Liver (tissue), 9 donors: ENCODE results near the gene RBM6. TPM values are rescaled to one million over a fixed set of nuclear protein-coding genes. Genes with fewer than 3 reads are reported as not detected.

Source experiments
- DNase-seq: peaks from one replicate; pipeline ENCODE4 v3.0.0-alpha.2; 2017; ENCODE audit warnings: low spot score
- H3K27ac ChIP-seq, 2 donors: one replicate each; pipeline ENCODE4 v1.7.0; 2013; ENCODE audit warnings: inconsistent platforms in 2 of 2, low read length in 2 of 2, control low read depth in 1 of 2, low read depth in 1 of 2, mild to moderate bottlenecking in 1 of 2
- H3K27me3 ChIP-seq, 4 donors: one replicate each; pipeline versions ENCODE4 v1.6.1 to v1.7.0; 2013; ENCODE audit warnings: low read length in 3 of 4, inconsistent platforms in 1 of 4, mild to moderate bottlenecking in 1 of 4, moderate library complexity in 1 of 4; ENCODE audit not compliant: control insufficient read depth in 4 of 4, insufficient read depth in 4 of 4
- H3K36me3 ChIP-seq, 4 donors: one replicate each; pipeline versions ENCODE4 v1.6.1 to v1.7.0; 2013; ENCODE audit warnings: low read length in 3 of 4, mild to moderate bottlenecking in 3 of 4, low read depth in 1 of 4, moderate library complexity in 1 of 4; ENCODE audit not compliant: control insufficient read depth in 4 of 4, insufficient read depth in 3 of 4
- H3K4me1 ChIP-seq, 4 donors: one replicate each; pipeline versions ENCODE4 v1.6.1 to v1.7.0; 2013; ENCODE audit warnings: low read length in 3 of 4, mild to moderate bottlenecking in 3 of 4, moderate library complexity in 1 of 4; ENCODE audit not compliant: control insufficient read depth in 4 of 4, insufficient read depth in 4 of 4
- H3K4me3 ChIP-seq, 3 donors: one replicate each; pipeline versions ENCODE4 v1.6.1 to v1.7.0; 2013; ENCODE audit warnings: low read length in 3 of 3, control low read depth in 1 of 3, low read depth in 1 of 3, mild to moderate bottlenecking in 1 of 3
- H3K9ac ChIP-seq, 2 donors: one replicate each; pipeline ENCODE4 v1.7.0; 2013; ENCODE audit warnings: low read length in 2 of 2, mild to moderate bottlenecking in 2 of 2, moderate library complexity in 2 of 2, control low read depth in 1 of 2, low read depth in 1 of 2
- H3K9me3 ChIP-seq, 4 donors: one replicate each; pipeline versions ENCODE4 v1.6.1 to v1.7.0; 2013; ENCODE audit warnings: low read length in 3 of 4; ENCODE audit not compliant: control insufficient read depth in 4 of 4
- ATF3 ChIP-seq: IDR thresholded peaks from 2 replicates; pipeline ENCODE4 v1.6.1; 2016; ENCODE audit warnings: antibody characterized with exemption
- CTCF ChIP-seq: fragments of 150-350 bp; IDR thresholded peaks from 2 replicates; pipeline ENCODE4 v1.5.1; 2017; ENCODE audit warnings: improper control_type of control experiment, low read depth, low read length; ENCODE audit not compliant: missing input control
- EGR1 ChIP-seq, 2 donors: IDR thresholded peaks; 2 replicates each; pipeline ENCODE4 v1.6.1; 2016 to 2018; ENCODE audit warnings: antibody characterized with exemption in 2 of 2, low read depth in 2 of 2
- FOXA1 ChIP-seq: IDR thresholded peaks from 2 replicates; pipeline ENCODE4 v1.6.1; 2016; ENCODE audit warnings: antibody characterized with exemption
- FOXA2 ChIP-seq: IDR thresholded peaks from 2 replicates; pipeline ENCODE4 v1.6.1; 2016; ENCODE audit warnings: antibody characterized with exemption
- GABPA ChIP-seq, 2 donors: IDR thresholded peaks in 1 of 2; conservative IDR thresholded peaks in 1 of 2; 2 replicates each; pipeline ENCODE4 v1.6.1; 2016; ENCODE audit warnings: antibody characterized with exemption in 2 of 2, mild to moderate bottlenecking in 1 of 2, moderate library complexity in 1 of 2
- HNF4A ChIP-seq, 2 donors: conservative IDR thresholded peaks; 2 replicates each; pipeline ENCODE4 v1.6.1; 2016; ENCODE audit warnings: antibody characterized with exemption in 2 of 2, mild to moderate bottlenecking in 2 of 2
- HNF4G ChIP-seq: IDR thresholded peaks from 2 replicates; pipeline ENCODE4 v1.6.1; 2016; ENCODE audit warnings: antibody characterized with exemption
- JUND ChIP-seq, 2 donors: IDR thresholded peaks; 2 replicates each; pipeline ENCODE4 v1.6.1; 2016; ENCODE audit warnings: antibody characterized with exemption in 2 of 2
- MAX ChIP-seq: IDR thresholded peaks from 2 replicates; pipeline ENCODE4 v1.6.1; 2016; ENCODE audit warnings: antibody characterized with exemption
- NR2F2 ChIP-seq: IDR thresholded peaks from 2 replicates; pipeline ENCODE4 v1.6.1; 2016; ENCODE audit warnings: antibody characterized with exemption
- RAD21 ChIP-seq, 2 donors: IDR thresholded peaks; 2 replicates each; pipeline ENCODE4 v1.6.1; 2016; ENCODE audit warnings: antibody characterized with exemption in 2 of 2, mild to moderate bottlenecking in 2 of 2
- REST ChIP-seq: IDR thresholded peaks from 2 replicates; pipeline ENCODE4 v1.6.1; 2016; ENCODE audit warnings: antibody characterized with exemption, mild to moderate bottlenecking
- RXRA ChIP-seq, 2 donors: IDR thresholded peaks; 2 replicates each; pipeline ENCODE4 v1.6.1; 2017 to 2018; ENCODE audit warnings: antibody characterized with exemption in 2 of 2, mild to moderate bottlenecking in 1 of 2
- SP1 ChIP-seq: IDR thresholded peaks from 2 replicates; pipeline ENCODE4 v1.6.1; 2018; ENCODE audit warnings: antibody characterized with exemption, mild to moderate bottlenecking
- TAF1 ChIP-seq: conservative IDR thresholded peaks from 2 replicates; pipeline ENCODE4 v1.6.1; 2016; ENCODE audit warnings: antibody characterized with exemption, mild to moderate bottlenecking
- YY1 ChIP-seq: IDR thresholded peaks from 2 replicates; pipeline ENCODE4 v1.6.1; 2016; ENCODE audit warnings: antibody characterized with exemption, mild to moderate bottlenecking
- ZBTB33 ChIP-seq: IDR thresholded peaks from 2 replicates; pipeline ENCODE4 v1.6.1; 2016; ENCODE audit warnings: antibody characterized with exemption
- WGBS: extraction: QIAGEN DNeasy Blood & Tissue Kit; methylation state at CpG from one replicate; pipeline ENCODE4 v1.1.7; 2013; 5-methylcytosine and 5-hydroxymethylcytosine counted together
- polyA plus RNA-seq, 2 donors: library from polyadenylated mRNA; stranded (reverse) in 1 of 2; unstranded in 1 of 2; fragments of 200-250 nt in 1 of 2; fragments of >200 nt in 1 of 2; fragmentation: Nextera tagmentation in 1 of 2; extraction: Ambion mirVana in 1 of 2; gene quantifications; one replicate each; pipeline versions ENCODE4 v1.2.1 to v1.2.3, GENCODE V29; 2013 to 2015
- total RNA-seq, 2 donors: library from RNA; depleted of rRNA; stranded (reverse); fragments of >200 nt; gene quantifications; one replicate each; pipeline ENCODE4 v1.2.3, GENCODE V29; 2014
- donor health status: healthy.
- donor health status: healthy.
- donor health status: healthy.
- donor health status: healthy.
- donor health status: healthy.

RBM6 gene
- total and polyA plus RNA-seq, 4 donors = 10.9 to 59.2 (median 37.5) TPM

GRCh38 chr3:50057756-50058155 lies 117.8 kb downstream of the RBM6 start:
- H3K36me3 ChIP-seq = peaks cover 13 to 60% (median 42%) of the 10 kb centered on the region in 4 donors
- no peaks in the 10 kb centered on the region for H3K4me1 ChIP-seq
- H3K9ac ChIP-seq = no peak overlapping the region
- no peaks in the 10 kb centered on the region for H3K27me3 ChIP-seq
- no peaks in the 10 kb centered on the region for H3K9me3 ChIP-seq
- TF ChIP-seq NR2F2 (no peak), MAX (no peak)
- no peak overlapping the region for H3K27ac ChIP-seq
- 98% methylated on average over 6 of the region's 6 CpGs for WGBS
- H3K4me3 ChIP-seq = no peak overlapping the region
- no peak for DNase-seq

GRCh38 chr3:50068134-50068533 lies 128.2 kb downstream of the RBM6 start:
- TF ChIP-seq ATF3 (no peak), GABPA (IDR thresholded peaks at IDR 0.05 in 1 of 2, conservative IDR thresholded peaks at IDR 0.05 in 1 of 2) (no peak), TAF1 (no peak), MAX (no peak)
- no peak for DNase-seq

GRCh38 chr3:50078091-50078490 lies 138.1 kb downstream of the RBM6 start:
- Histone ChIP-seq H3K27me3 (no peaks in the 10 kb centered on the region), H3K9ac (no peak overlapping the region), H3K4me3 (no peak overlapping the region), H3K27ac (no peak overlapping the region), H3K9me3 (no peaks in the 10 kb centered on the region), H3K36me3 (peaks cover 3 to 25% (median 16%) of the 10 kb centered on the region in 4 donors), H3K4me1 (no peaks in the 10 kb centered on the region)
- 95% methylated on average over 1 of the region's 1 CpG for WGBS
- TF ChIP-seq JUND (IDR thresholded peaks at IDR 0.05) (no peak), FOXA2 (no peak), YY1 (no peak), GABPA (IDR thresholded peaks at IDR 0.05 in 1 of 2, conservative IDR thresholded peaks at IDR 0.05 in 1 of 2) (no peak), HNF4A (conservative IDR thresholded peaks at IDR 0.05) (no peak), FOXA1 (no peak), REST (no peak), RAD21 (IDR thresholded peaks at IDR 0.05) (no peak), CTCF (no peak), TAF1 (no peak), ZBTB33 (no peak), EGR1 (IDR thresholded peaks at IDR 0.05; ENCODE audit: low read depth in 2 of 2) (no peak), ATF3 (no peak), RXRA (IDR thresholded peaks at IDR 0.05) (no peak), HNF4G (no peak), SP1 (no peak), MAX (no peak), NR2F2 (no peak)
- no peak for DNase-seq

More at GRCh38 chr3:50068134-50068533, 128.2 kb downstream of the RBM6 start:
- no peak overlapping the region for H3K4me3 ChIP-seq
- 95% methylated on average over 2 of the region's 2 CpGs for WGBS
- H3K9me3 ChIP-seq = no peaks in the 10 kb centered on the region
- H3K27ac ChIP-seq = no peak overlapping the region
- H3K27me3 ChIP-seq = no peaks in the 10 kb centered on the region
- H3K36me3 ChIP-seq = peaks cover 23 to 86% (median 71%) of the 10 kb centered on the region in 4 donors
- H3K9ac ChIP-seq = no peak overlapping the region
- no peaks in the 10 kb centered on the region for H3K4me1 ChIP-seq
